Stimulated activated CD4-positive, alpha-beta T cell treated with anti-CD3 and anti-CD28 coated beads, Interleukin-15, amount 100 ng/mL, for 1 hour (primary cell): ENCODE data around the gene CYP1A2.

Source experiments
- DNase-seq, 2 donors: peaks; one replicate each; pipeline ENCODE4 v3.0.0-alpha.2; 2020; ENCODE audit warnings: low read depth in 1 of 2, low spot score in 1 of 2

CYP1A2 gene

GRCh38 chr15:74788683-74789151 lies 40.1 kb downstream of the CYP1A2 start:
- DNase-seq: no peak

- no peak for DNase-seq
These were observed 40.6 kb downstream of the CYP1A2 start for GRCh38 chr15:74789171-74789631.

DNA sequence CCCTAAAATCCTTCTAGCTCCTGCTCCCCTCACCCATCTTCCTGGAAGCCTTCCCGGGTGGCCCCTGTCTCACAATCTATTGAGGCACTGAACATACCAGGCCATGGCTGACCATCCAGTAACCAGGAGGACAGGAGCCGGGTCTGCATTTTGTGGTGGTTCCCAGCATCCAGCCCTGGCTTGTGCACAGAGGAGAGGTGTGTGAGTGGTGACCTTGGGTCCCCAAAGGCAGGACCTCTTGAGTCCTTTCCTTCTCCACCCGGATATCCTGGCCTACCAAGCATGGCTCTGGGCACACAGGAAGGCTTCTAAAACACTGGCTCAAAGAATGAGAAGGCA lies 41.1 kb downstream of the CYP1A2 start:
- no peak for DNase-seq

DNA sequence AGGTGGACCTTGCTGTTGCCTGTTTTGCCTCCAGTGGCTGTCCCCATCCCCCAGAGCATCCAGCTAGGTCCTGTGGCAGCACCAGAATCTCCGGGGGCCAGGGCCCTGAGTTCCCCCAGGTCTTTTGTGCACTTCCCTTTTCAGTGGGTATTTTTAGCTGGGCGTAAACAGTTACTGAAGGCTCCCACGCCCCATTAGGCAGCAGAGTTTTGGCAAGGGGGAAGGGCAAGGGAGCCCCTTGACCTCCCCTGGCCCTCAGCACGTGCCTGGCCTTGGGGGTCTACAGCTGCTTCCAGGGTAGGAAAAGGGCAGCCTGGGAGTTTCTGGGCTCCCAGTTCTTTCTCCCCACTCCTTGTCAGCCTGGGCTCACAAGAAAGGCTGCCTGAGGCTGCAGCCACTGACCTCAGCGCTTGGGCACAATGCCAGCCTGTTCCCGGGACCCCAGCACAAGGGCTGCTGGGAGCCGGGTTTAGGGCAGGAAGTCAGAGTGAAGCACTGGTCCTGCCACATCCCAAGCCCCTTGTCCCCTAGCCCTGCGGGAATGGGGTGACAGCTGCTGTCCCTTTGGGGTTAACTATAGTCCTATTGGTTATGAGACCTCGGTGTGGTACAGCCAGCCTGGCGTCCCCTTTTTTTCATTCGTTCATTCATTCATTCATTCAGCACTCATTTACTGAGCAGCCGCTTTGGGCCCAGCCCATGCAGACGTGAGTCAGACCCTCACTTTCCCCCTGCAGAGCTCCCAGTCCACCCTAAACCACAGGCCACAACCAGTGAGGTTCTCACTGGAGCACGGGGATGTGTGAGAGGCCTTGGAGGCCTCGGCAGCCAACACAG lies 41.7 kb downstream of the CYP1A2 start:
- DNase-seq: no peak

DNA sequence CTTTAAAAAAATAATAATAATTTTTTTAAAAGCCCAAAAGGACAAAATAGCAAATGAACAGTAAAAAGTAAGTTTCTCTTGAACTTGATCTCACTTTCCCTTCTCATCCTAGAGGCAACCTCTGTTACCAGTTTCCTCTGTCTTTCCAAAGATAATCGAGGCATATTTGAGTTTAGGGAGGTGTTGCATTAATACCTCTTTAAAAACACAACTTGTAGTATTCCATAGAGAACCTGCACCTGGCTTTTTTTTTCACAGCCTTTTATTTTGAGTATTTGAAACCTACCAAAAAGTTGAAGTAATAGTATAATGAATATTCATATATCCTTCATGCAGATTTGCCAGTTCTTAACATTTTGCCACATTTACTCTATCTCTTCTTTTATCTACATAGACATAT lies 42.4 kb downstream of the CYP1A2 start:
- DNase-seq: no peak

DNA sequence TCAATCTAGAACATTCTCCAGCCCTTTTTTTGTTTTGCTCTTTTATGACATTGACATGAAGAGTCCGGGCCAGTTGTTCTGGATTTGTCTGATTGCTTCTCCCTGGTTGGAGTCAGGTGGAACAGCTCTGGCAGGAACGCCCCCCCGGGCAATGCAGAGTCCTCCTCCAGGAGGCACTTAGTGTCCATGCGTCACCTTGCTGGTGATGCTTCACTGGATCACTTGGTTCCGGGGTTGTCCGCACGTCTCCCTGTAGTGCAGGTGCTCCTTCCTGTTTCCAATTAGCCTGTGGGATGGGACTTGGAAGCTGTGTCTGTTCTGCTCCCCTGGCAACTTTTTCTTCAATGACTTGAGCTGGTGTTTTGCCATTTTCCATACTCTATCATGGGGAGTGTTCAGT lies 43.0 kb downstream of the CYP1A2 start:
- DNase-seq: no peak

GRCh38 chr15:74792227-74793016 lies 43.8 kb downstream of the CYP1A2 start:
- DNase-seq: no peak

DNA sequence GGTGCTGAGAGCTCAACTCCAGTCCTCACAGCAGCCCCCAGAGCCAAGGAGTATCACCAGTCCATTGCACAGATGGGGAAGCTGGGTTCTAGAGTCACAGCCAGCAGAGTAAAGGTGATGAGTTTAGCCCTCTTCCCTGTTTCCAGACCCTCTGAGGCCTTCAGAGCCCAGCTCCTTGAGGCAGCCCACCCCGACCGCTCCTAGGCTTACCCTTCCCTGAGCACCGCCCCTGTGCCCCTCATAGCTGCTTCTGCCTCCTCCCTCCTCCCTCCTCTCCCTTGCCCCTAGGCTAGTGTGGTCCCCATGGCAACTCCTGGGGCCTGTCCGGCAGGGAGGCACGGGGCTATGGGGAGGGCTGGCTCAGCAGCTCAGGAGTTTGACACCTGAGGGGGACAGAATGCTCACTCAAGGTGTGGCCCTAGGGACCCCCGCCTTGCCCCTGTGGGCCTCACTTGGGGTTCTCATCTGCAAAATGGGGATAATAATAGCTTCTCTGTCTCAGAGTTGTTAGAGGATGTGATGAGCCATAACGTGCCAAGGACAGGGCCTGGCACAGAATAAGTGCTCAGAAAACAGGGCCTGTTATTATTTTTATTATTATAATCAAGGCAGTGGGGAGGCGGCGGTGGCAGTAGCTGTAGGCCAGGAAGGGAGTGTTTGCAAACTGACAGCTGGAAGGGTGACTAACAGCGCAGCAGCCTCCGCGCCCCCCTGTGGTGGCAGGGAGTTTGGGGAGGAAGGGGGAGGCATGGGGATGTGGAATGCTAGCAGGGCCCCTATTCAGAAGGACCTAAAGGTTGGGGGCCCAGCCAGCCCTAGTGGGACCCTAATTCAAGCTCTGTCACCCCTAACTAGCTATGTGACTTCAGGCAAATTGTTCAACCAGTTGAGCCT lies 44.7 kb downstream of the CYP1A2 start:
- DNase-seq: peak; percentile 52 to 63

- no peak for DNase-seq
These were observed 45.8 kb downstream of the CYP1A2 start for GRCh38 chr15:74794248-74794969.

DNA sequence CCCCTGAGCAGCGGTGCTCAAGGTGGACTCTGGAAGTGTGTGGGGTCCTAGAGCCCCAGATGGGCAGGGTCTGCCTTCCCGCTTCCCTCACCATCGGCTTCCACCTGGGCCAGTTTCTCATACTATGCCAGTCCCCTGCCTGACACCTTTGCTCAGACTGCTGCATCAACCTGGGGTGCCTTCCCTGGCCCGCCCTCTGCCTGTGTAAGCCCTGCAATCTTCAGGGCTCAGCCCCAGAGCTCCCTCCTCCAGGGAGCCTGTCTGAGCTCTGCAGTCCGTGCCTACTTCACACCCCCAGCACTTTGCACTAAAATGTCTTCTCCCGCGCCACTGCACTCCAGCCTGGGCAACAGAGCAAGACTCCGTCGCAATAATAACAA lies 46.3 kb downstream of the CYP1A2 start:
- no peak for DNase-seq

- no peak for DNase-seq
These were observed 47.5 kb downstream of the CYP1A2 start for GRCh38 chr15:74795966-74796625.

GRCh38 chr15:74798388-74799254 lies 50.0 kb downstream of the CYP1A2 start:
- no peak for DNase-seq

DNA sequence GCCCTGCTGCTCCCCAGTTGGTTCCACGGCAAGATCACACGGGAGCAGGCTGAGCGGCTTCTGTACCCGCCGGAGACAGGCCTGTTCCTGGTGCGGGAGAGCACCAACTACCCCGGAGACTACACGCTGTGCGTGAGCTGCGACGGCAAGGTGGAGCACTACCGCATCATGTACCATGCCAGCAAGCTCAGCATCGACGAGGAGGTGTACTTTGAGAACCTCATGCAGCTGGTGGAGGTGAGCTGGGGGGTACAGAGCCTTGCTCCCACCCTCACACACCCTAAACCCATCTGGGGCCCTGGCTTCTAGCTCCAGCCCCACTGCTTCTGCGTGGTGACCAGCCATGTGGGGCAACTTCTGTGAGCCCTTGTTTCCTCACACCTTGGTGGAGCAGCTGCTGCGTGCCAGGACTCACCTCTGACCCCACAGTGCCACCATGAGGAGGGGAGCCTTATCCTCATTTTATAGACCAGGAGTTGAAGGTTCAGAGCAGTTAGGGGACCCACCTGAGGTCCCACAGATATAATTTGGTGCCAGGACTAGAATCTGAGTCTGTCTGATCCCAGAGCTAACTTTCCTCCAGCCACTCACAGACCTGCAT lies 50.7 kb downstream of the CYP1A2 start:
- no peak for DNase-seq

DNA sequence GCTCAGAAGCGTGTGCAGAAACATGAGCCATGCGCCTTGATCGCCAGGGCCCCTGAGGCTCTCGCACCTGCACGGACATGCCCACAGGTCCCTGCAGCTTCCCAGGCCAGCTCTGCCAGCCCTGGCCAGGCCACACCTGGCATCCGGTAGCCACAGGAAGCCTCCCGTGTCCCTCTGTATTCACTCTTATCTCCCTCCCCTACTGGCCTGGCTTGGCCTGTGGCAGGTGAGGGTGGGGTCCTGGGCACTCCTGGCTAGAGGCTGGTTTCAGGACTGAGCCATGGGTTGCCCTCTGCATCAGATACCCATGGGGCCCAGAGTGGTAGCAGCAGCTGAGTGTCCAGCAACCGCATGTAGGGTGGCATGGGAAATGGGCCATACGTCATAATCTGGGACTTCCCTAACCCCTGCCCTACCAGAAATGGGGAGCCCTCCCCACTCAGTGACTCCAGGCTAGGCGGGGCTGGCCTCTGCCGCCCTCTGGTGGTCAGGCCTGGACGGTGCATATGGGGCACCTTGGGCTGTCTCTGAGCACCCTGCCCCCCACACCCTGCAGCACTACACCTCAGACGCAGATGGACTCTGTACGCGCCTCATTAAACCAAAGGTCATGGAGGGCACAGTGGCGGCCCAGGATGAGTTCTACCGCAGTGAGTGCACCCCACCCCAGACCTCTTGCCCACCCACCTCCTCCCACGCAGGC lies 51.4 kb downstream of the CYP1A2 start:
- DNase-seq: peak; percentile 79 to 81

DNA sequence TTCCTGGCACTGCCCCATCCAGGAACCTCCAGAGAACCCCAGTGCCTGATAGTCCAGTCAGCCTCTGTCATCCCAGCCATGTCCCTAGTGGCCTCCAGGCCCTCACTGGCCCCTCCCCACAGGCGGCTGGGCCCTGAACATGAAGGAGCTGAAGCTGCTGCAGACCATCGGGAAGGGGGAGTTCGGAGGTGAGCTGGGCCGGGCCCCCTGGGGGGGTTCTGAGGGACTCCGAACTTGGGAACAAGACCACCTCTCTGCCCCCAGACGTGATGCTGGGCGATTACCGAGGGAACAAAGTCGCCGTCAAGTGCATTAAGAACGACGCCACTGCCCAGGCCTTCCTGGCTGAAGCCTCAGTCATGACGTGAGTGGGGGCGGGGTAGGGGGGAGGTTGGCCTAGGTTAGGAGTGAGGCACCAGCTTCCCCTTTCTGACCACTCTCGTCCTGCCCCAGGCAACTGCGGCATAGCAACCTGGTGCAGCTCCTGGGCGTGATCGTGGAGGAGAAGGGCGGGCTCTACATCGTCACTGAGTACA lies 52.0 kb downstream of the CYP1A2 start:
- no peak for DNase-seq

GRCh38 chr15:74801311-74801997 lies 52.8 kb downstream of the CYP1A2 start:
- DNase-seq: no peak

DNA sequence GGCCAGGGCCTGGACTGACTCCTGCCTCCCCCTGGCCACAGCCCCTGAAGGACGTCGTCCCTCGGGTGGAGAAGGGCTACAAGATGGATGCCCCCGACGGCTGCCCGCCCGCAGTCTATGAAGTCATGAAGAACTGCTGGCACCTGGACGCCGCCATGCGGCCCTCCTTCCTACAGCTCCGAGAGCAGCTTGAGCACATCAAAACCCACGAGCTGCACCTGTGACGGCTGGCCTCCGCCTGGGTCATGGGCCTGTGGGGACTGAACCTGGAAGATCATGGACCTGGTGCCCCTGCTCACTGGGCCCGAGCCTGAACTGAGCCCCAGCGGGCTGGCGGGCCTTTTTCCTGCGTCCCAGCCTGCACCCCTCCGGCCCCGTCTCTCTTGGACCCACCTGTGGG lies 53.6 kb downstream of the CYP1A2 start:
- no peak for DNase-seq
